HG02970 (cell line): Measurements from ENCODE around the gene GSC.

ENCODE experiments used
- ATAC-seq: cut with Tn5 transposase; IDR thresholded peaks from one replicate; pipeline ENCODE4 v1.9.1; 2021; ENCODE audit warnings: mild to moderate bottlenecking, moderate library complexity, moderate number of reproducible peaks; ENCODE audit not compliant: unreplicated experiment, low FRiP score

GSC gene

DNA sequence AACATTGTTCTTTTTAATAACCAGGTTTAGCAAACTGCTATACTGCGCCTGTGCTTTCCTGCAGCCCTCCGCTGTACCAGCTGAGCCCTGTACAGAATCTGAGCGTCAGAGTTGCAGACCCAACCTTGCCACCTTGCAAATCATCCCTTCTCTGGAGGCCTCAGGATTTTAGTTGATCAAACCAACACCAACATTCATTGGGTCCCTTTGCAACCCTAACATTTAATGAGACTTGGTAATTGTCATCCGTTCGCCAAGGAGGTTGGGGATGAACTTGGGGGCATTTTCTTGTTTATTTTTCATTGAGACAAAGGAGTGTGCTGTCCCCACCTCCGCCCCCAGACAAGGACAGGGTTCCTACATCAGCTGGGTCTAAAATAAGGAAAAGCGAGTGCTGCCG, 2.6 kb upstream of the GSC start:
- no peak for ATAC-seq

DNA sequence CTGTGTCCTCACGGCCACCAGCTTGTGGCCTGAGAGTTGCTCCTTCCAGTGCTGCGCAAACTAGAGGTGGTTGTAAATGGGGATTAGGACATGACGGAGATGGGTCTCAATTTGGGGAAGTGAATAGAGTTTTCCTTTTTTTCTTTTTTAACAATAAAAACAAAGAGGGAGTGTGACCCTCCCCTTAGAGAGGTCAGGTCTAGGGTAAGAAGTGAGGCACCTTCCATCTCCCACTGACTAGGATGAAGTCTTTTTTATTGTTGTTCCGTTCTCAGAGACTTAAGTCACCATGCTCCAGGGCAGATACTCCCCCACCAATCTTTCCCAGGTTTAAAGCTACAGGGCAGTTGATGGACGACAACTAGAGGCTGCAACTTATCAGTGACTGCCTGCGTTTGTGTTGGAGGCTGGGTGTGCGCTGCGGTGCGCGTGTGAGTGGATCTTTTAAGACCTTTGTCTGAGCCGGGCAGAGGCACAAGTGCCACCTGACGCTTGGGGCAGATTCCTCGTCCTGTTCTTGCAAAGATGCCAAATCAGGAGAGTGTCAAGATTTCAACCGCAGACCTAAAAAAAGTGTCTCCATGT, 2.1 kb upstream of the GSC start:
- no peak for ATAC-seq

DNA sequence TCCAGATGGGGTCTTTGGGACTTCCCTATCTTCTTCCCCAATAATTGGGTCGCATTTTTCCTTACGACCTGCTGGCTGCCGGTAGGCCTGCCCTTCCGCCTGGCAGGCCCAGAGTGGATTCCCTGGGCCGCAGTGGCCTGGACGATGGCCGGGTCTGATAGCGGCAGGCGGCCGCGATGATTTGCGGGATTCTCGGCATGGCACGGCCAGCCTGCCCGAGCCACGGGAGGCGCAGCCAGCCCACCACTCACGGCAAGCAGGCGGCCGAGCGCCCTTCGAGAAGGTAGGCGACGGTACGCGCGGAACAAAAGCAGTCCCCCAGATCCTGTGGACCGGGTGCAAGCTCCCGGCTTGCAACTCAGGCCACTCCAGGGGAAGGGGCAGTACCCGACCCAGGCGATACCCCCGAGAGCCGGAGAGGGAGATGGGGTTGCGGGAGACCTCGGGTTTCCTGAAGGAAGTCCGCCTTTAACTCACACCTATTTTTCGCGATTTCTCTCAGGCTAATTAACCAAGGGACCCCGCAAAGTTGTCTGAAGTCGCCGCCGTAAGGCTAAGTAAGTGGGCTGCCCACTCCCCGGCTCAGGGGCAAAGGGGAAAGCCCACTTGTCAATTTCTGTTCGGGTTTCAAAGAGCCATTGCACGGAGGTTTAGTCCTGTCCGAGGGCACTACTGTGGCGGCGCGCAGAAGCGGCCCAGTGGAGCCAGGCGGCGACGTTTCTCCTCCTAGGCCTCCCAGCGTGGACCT, 1.4 kb upstream of the GSC start:
- ATAC-seq, result no peak

DNA sequence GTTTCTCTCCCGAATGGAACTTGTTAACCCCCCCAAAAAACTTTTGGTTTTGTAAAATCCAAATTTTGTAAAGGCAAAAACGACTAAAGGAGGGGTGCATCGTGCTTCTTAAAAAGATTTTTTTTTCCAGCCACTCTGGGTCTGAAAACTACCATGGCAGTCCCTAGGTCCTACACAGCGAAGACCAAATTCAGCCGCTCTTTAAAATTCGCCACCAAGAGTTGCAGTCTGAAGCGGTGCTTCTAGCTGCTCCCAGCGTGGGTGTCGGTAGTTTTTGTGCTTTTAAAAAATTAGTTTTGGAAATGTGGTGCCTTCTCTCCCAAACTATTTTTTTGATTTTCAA, 873 bp upstream of the GSC start:
- no peak for ATAC-seq

DNA sequence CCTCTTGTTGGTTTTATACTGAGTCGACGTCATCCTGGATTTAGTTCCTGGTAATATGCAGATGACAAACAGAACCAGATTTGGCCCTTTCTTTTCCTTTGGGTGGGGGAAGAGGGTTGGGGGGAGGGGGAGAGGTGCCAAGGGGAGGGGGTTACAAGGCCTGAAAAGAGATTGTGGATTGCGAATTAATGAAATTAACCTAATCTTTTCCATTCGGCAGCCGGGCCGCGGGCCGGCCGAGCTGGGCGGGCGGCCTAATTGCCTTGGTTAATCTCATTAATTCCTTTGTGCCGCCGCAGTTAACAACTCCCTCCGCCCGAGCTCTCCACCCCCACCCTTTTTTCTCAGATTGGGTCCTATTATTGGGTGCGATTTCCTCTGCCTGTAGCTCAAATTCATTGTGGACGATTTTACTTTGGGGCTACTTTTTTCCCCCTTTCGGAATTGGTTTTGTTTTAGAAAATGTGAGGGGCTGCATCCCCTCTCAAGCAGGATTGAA, 387 bp upstream of the GSC start:
- no peak for ATAC-seq

DNA sequence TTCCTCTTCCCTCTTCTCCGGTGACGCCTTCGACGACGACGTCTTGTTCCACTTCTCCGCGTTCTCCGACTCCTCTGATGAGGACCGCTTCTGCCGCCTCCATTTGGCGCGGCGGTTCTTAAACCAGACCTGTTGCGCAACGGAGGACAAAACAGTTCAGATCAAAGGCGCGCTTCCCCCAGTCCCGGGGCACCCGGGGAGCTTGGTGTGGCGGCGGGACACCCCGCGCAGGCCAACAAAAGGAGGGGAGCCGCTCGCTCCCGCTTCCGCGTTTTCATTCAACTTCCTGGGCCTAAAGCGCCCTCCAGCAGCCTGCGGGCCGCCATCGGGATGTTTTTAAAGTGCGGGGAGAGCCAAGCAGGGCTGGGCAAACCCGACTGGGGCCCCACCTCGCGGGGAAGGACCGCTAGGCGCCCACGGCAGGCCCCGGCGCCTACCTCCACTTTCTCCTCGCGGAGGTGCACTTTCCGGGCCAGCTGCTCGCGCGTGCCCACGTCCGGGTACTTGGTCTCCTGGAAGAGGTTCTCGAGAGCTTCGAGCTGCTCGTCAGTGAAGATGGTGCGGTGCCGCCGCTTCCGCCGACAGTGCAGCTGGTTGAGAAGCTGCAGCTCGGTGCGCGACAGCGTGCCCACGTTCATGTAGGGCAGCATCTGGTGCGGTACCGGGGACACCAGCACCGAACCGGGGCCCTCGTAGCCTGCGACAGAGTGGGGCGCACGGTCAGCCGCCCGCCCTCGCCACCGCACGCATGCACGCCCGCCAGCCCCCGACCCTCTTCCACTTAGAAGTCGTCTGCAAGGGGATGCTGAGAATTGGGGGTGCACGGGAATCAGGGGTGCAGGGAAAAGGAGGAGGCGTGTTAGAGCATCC, 1.2 kb downstream of the GSC start:
- no peak for ATAC-seq

DNA sequence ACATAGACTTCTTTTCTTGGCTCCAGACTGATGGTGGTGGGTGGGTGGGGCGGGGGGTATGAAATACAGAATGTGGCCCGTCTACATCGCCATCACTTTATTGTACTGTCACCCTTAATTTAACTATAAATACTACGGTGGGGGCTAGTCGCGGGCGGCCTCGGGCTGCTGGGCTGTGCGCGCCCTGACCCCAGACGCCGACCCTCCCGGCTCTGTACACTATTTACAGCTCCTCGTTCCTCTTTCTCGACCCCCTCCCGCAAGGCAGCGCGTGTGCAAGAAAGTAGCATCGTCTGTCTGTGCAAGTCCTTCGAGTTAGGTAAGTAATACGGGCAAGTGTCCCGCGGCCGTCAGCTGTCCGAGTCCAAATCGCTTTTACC, 1.8 kb downstream of the GSC start:
- ATAC-seq, result no peak

DNA sequence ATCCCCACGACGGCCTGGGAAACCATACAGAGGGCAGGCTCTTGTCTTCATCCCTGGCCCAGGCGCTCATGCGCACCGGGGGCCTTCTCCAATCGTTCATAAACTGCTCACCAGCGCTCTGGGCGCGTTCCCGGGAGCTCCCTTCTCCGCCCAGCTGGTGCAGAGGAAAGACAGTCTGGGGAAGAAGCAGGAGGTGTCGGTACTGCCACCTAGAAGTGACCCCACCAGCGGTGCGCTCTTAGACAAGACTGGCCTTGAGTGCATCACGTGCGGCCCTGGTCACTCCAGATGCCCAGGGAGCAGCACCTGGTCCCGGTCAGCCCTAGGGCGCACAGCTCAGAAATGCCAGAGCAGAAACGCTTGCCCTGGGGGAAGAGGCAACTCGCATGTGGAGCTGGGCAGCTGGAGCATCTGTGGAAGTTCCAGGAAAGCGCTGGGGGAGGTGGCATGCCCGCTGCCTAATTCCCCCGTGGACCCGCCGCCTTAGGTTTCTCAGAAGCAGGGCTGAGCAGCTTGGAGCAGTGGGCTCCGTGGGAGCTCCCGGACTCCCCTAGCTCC, 2.5 kb downstream of the GSC start:
- no peak for ATAC-seq

DNA sequence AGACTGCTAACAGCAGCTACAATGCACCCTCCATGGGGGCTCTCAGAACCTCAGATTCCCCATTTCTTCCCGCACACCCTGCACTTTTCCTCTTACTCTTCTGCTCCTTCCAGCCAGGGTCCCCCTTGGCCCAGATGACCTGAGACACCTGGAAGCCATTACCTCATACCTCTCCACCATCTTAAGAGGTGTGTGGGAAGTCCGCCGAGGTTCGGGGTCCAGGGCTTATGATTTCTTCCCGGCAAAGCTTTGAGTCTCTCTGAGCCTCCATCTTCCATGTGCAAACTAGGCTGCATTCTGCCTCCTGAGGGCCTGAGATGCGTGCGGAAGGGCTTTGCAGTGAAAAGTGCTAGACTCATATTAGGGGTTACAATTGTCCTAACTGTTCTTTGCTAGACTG, 5.3 kb downstream of the GSC start:
- ATAC-seq, result no peak

DNA sequence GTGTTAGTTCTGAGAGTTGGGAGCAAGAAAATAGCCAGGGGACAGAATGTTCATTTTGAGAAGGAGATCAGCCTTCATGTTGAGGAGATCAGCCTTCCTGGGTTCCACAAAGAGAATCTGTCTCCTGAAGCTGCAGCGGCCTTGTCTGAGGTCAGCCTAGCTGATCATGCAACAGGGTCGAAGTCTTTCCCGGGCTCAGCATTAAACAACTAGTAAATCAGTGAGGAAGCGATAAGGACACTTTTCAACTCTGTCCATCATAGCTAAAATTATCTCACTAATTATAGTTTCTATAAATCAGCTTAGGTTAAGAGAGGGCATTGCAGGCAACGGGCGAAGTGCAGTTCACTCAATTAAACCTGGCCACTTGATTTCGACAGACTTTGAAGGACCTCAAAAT, 7.5 kb downstream of the GSC start:
- no peak for ATAC-seq

DNA sequence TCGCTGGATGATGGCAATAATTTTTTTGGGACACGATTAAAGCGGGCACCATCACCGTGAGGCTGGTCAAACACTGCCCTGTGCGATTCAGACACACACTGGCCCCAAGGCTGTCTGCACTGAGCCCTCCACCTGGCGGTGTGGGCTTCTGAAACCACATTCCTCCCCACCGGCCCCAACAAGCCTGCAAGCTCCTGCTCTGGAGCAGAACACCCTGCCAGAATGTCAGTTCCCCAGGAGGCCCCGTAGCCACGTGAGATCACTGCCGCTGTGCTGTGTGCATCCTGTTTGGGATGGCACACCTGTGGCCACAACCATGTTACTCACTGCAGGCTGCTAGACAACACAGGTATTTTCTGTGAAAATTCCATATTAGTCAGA, 7.9 kb downstream of the GSC start:
- no peak for ATAC-seq

DNA sequence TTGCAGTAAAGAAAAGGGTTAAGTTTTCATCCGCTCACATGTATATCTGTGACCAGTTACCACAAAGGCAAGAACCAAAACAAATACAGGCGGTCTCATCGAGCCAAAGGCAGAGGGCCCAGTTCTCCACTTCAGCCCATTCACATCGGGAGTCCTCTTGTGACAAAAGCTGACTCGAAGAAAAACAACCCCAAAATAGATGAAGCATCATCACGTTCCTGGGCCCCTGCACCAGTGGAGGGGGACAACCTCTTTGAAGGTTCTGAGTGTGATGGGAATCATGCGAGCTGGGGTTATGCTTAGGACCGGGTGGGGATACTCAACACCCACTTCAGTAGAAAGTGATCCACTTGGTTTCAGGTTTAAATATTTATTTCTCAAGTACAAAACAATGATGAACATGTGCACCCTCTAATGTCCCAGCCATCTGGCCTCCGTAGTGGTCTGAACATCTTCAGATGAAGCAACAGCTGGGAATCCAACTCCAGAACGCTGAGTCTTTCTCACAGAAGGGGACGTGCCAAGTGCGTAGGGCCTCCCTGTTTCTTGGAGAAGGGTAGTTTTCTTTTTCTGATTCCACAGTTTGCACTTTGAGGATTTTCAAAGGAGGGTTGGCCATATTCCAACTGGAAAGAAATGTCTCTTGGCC, 8.4 kb downstream of the GSC start:
- no peak for ATAC-seq

DNA sequence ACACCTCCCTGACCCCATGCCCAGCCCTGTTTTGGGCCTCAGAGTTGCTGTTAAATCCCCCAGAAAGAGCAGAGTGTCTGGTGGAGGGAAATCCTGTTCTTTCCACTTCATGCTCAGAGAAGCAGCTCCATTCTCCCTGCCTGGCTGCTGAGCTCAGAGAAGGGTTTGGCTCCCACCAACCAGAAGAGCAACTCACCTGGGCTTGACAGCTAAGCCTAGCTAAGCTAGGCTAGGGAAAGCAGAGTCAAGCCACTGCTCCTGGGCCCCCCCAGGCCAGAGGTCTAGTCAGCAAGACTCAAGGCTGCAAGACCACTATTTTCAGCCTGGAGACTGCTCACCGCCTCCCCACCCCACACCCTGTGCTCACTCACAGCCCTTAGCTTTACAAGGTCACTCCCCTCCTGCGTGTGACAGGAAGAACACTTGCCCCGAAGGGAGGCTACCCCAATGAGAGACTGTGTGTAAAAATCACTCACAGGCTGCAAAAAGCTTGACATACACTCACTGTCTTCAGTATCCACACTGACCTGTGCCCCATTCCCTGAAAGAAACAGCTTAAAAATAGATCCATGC, 13.5 kb downstream of the GSC start:
- ATAC-seq, result no peak

DNA sequence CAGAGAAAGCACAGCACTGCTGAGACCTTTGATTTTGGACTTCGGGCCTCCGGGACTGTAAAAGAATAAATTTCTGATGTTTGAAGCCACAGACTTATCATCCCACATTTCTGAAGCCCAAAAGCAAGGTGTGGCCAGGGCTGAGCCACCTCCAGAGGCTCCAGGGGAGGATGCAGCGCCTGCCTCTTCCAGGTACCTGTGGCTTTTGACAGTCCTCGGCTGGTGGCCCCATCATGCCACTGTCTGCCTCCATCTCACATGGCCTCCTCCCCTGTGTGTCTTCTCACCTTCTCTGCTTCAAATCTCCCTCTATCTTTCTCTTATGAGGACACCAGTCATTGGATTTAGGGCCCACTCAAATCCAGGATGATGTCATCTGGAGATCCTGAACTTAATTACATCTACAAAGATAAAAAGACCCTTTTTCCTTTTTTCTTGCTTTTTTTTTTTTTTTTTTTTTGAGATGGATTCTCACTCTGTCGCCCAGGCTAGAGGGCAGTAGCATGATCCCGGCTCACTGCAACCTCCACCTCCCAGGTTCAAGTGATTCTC, 15.4 kb downstream of the GSC start:
- no peak for ATAC-seq

DNA sequence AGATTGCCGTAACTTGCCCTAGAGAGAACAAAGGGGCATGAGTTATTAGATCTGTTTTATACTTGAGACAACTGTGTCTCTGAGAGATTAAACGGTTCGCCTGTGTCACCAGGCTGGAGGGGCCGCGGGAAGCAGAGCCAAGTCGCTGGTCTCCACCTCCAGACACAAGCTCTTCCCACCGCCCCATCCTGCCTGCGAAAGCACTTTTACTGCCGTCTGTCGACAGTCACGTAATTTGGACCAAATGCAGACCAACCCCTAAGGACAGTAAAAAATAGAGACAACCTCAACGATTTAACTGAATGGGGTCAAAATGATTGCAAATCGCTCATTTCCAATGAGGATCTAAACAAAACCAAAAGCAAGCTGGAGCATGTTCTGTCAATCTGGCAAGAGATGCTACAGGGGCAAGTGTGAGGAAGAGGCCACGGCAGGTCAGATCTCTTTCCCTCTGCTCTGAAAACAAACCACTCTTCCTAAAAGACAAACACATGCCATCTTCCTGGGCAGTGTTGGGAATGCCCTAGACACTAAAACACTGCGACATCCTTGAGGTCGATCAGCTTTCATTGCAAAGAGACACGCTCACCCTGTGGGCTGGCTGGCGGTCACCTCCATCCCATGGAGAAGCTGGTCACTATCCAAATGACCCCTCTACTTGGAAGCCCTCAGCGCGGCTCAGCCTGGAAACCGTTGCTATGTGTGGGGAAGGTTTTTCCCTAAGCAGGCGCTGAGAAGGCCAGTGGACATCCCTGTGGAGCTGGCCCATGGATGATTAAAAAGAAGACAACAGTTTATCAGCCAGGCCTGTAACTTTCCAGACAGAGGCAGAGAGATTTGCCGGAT, 17.1 kb downstream of the GSC start:
- no peak for ATAC-seq

DNA sequence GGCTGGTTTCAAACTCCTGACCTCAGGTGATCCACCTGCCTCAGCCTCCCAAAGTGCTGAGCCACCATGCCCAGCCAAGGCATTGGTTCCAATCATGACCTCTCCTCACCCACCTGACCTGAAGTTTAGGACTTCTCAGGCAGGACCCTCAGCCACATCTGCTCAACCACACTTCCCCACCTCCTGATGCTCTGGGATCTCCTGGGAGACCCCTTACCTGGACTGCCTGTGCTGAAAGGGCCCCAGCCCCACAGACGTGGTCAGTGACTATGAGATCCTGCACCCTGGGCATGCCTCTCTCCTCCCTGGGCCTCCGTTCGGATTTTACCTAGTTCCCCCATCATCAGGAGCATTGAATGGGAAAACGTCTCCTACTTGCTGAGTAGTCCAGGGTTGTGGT, 18.0 kb downstream of the GSC start:
- no peak for ATAC-seq

DNA sequence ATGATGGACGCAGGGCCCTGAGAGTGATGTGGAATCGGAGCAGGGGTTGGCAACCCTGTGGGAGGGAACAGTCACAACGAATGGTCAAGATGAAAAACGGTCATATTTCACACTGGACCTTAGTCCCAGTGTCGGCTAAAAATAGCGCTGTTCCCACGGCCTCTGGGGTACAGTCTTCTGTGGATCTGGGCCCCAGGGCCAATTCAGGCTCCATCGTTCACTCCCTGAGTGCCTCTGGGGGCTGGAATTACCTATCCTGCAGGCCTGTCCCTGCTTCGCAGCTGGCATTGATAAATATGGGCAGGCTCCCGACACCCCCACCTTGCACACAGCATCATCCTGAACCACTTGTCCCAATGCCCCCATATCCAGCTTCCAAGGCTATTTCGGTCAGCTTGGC, 18.6 kb downstream of the GSC start:
- ATAC-seq, result no peak

DNA sequence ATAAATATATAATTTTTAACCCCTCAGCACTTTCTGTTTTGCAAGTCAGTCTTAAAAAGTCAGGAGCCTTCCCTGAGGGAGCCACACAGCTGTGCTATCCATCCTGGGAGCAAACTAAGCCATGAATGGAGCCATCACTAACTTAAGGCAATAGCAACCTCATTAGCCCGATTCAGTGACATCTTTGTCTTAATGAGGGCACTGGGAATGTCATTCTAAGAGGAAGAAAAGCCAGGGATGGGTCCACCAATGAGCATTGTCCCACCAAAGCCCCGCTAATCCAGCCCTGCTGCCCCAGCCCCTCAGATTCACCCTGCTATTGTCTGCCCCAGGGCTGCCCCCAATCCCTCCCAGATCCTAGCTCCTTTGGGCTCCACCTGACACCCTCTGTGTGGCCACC, 19.5 kb downstream of the GSC start:
- no peak for ATAC-seq

DNA sequence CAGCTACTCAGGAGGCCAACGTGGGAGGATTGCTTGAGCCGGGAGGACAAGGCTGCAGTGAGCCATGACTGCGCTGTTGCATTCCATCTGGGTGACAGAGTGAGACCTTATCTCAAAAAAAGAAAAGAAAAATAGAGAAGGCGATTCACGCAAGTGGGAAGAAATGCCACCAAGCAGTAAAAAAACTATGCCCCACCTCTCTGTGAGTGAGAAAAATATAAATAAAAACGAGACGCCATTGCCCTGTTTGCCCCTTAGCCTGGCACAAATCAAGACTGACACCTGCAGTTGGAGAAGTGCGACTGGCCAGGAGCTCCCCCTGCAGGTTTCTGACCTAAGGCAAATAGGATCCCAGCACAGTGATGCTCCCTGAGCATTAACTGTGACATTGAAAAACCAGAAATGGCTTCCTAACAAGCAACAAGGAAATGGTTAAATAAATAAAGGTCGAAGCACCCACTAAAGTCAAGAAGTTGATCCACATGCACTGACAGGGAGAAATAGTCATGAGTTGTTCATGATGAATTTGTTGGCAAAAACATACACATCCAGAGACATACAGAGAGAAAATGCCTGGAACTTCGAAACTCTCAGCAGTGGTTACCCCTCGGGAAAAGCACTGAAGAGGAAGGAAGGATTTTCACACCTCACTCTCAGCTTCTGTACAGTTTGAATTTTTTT, 21.1 kb downstream of the GSC start:
- no peak for ATAC-seq
